Measurements from ENCODE around the gene RCAN1.
"Not testable (repeated sequence)": the region's sequence is repeated elsewhere in the genome, so short reads cannot be mapped to it uniquely, and the experiment has no call there.

RCAN1 gene

DNA sequence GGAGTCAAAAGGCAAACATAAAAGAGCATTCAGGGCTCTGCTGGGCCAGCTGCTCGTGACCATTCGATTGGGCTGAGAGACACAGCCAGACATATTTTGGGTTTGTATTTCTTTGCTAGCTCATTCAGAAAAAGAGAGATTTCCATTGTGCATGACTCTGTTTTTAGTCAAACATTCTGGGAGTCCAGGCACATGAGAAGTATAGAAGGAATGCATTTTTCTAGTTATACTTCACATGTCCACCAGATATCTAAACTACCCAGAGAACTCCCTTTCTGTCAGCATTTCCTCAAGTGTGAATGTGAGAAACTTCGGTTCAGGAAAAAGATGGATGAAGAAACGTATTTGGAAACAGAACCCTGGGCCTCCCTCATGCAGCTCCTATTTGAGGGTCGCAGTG is 96.6 kb downstream of the RCAN1 start:
- DNase-seq (ENCODE audit: low read depth, low spot score), result no peak

- DNase-seq (ENCODE audit: low read depth, low spot score), result no peak
Observed at GRCh38 chr21:34517491-34518245, 97.2 kb downstream of the RCAN1 start.

DNA sequence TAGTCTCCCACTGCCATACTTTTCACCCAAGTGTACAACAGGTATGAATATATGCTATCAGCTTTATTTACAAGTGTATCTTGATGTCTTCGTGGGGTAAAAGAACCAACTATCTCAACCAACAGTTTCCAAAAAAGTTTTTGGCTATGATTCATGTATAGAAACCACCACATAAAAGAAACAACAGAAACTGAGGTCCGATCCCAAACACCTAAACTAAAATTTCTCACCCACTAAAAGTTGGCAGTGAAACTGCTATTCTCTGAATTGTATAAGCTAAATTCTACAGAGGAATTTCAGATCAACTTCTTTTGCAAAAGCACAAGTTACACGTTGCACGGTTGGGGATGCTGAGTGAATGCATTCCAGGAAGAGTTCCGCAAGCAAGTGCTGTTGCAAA is 97.9 kb downstream of the RCAN1 start:
- no peak for DNase-seq (ENCODE audit: low read depth, low spot score)

DNA sequence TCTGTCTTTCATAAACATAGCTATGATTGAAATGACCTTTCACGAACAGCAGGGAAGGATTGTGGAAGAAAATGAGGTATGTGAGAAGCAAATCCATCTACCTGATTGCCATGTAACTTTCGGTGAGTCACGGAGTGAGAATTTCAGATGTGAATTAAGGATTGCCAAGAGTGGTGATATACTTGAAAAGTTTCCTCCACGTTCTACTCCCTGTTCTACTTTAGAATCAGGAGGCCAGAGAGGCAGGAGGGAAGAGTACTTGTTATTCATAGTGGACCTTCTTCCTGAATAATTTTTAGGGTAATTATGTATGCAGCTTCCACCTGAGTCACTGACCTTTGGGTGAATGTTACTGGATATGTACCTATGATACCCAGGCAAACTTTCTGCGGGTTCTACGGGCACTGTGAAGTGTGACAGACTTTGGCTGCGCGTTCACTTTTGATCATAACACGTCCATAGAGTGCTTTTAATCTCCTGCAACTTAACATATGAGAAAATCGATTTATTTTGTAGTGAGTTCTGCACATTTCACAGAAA is 100.3 kb downstream of the RCAN1 start:
- DNase-seq (ENCODE audit: low read depth, low spot score), result no peak

DNA sequence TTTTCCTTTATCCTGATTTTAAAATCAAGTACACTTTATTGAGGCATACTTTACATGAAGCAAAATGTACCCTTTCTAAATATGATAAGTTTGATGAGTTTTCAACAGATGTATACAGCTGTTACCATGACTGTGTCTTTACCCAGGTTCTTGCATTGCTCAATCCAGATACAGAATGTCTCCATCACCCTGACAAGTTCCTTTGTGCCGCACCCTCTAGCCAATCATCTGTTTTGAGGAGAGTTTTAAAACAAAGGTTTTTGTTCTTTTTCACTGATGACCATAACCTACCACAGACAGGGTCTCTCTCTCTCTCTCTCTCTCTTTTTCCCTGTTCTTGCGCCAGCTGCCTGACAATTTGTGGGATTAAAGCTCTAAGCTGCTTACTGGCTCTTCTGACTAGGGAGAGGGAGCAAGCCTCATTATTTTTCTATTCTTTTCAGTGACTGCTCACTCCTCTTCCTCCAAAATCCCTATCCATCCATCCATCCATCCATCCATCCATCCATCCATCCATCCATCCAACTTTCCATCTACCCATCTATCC is 101.7 kb downstream of the RCAN1 start:
- DNase-seq (ENCODE audit: low read depth, low spot score), result no peak

- no peak for DNase-seq (ENCODE audit: low read depth, low spot score)
Observed at GRCh38 chr21:34511787-34512455, 103.0 kb downstream of the RCAN1 start, which contains the start of gene KCNE1. TSS of gene KCNE1 (minus strand) at chr21:34512210. CDS start at chr21:34449634, 62,576 bp downstream.

GRCh38 chr21:34511181-34511580 is 103.7 kb downstream of the RCAN1 start:
- no peak for DNase-seq (ENCODE audit: low read depth, low spot score)

- no peak for DNase-seq (ENCODE audit: low read depth, low spot score)
Observed at GRCh38 chr21:34510148-34511142, 104.5 kb downstream of the RCAN1 start.

GRCh38 chr21:34509151-34509550 is 105.8 kb downstream of the RCAN1 start:
- DNase-seq (ENCODE audit: low read depth, low spot score), result no peak

GRCh38 chr21:34504595-34504994 is 110.3 kb downstream of the RCAN1 start:
- DNase-seq (ENCODE audit: low read depth, low spot score), result no peak

DNA sequence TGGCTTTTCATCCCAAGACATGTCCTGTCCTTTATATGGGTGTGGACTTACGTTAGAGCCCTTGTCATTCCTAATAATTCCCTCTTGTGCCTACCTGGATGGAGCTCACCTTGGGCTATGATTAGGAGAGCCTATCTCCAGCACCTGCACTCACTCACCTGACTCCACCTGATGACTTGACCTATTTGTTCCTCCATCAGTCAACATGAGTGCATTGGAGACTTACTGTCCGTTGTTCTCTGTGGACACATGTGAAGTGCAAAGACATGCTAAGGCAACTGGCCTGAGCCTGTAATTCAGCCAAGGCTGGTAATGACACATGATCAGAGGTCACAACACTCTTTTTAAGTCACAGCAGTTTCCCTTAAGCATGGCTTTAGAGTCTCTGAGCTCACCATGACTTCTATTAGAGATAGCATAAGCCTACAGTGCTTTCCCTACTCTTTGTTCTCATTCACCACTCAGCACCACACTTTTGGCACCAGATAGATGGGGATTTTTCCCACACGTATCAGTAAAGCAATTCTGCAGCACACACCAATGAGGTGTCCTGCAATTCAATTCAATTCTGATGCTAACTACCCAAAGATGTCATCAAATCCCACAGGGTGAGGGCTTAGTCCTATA is 112.3 kb downstream of the RCAN1 start:
- no peak for DNase-seq (ENCODE audit: low read depth, low spot score)

DNA sequence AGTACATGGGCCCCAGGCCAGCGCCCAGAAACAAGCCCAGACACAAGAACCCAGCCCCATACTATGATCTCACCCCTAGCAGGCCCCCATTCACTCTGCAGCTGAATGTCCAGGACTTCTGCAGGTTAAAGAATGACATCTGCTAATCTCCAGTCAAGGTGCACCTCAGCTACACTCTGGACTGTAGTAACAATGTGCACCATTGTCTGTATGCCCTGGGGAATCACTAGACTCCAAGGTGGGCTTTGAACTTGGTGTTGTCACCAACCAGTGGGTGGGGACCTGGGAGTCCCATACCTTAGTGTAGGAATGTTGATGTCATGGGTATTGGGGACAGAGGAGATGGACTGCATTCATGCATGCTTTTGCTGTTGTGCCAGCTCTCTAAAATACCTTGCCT is 113.2 kb downstream of the RCAN1 start:
- DNase-seq (ENCODE audit: low read depth, low spot score), result no peak

- DNase-seq (ENCODE audit: low read depth, low spot score), result no peak
Observed at GRCh38 chr21:34500191-34500590, 114.7 kb downstream of the RCAN1 start.

GRCh38 chr21:34499116-34499515 is 115.8 kb downstream of the RCAN1 start:
- DNase-seq (ENCODE audit: low read depth, low spot score), result no peak

DNA sequence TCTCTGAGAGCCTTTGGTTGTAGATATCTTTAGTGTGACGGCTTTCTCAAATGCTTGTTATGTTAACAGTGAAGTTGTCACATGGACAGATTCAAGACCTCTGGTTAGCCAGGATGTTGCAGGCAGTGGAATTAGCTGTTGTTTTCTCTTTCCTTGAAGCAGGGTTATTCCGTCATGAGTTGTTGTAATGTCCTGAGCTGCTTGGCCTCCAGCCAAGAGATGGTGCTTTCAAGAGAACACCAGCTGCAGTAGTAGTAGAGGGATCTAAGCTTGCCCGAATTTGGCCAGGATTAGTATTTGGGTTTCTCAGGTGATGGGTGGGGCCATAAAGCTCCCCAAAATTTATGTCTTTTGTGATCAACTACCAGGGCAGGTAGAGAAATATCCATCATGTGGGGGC is 116.3 kb downstream of the RCAN1 start:
- DNase-seq (ENCODE audit: low read depth, low spot score), result no peak

GRCh38 chr21:34483854-34484253 is 131.1 kb downstream of the RCAN1 start:
- not testable (repeated sequence) for DNase-seq (ENCODE audit: low read depth, low spot score)

DNA sequence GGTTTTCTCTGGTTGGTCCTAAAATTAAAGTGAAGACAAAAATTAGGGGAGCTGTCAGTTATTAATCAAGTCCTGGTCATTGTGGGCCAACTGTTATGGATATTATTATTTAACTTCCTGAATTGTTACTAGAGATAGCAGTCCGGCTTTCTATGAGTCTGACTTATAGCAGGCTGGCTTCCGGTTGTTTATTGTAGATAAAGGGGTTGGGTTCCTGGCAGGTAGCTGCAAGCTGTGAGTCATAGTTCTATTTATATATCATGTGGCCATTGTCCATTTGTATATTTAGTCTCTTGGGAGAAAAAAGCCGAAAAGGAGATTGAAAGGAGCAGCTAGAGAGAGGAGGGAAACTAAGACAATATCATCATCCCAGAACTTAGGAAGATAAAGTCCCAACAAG is 131.5 kb downstream of the RCAN1 start:
- not testable (repeated sequence) for DNase-seq (ENCODE audit: low read depth, low spot score)

- DNase-seq (ENCODE audit: low read depth, low spot score), result not testable (repeated sequence)
Observed at GRCh38 chr21:34467333-34467732, 147.6 kb downstream of the RCAN1 start.
